NCI-H1417 (cell line): ENCODE data around the gene TOE1.
"Not testable (repeated sequence)": the region's sequence is repeated elsewhere in the genome, so short reads cannot be mapped to it uniquely, and the experiment has no call there.

Experiments used
- DNase-seq, 3 experiments: peaks; one replicate each; lab custom pipeline; 2025; lab: John Stamatoyannopoulos, UW

Gene TOE1

DNA sequence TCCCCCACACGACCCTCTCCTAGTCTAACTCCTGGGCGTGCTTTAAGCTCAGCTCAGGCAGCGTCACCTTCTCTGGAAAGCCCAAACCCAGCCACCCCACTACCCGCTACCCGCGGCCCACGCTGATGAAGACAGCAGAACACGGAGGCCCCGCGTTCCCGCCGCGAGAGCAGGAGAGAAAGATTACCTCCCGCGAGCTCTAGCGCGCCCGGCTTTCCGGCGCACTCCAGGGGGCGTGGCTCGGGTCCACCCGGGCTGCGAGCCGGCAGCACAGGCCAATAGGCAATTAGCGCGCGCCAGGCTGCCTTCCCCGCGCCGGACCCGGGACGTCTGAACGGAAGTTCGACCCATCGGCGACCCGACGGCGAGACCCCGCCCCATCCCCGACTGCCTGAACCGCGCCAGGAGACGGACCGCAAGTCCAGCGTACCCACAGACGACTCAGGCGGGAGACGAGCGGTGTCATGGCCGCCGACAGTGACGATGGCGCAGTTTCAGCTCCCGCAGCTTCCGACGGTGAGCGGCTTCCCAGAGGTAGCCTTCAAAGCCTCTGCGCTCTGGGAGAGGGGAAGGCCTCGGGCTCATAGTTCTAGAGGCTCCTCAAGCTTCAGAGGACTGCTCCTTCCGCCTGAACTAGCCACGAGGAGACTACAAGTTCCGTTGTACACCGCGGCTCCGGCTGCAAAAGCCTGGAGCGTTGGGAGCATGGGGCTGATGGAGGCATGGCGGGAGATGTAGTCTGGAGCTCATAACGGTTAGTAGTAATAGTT is at the start of gene TOE1, which contains the start of gene MUTYH:
Gene TOE1 (plus strand): TSS at position 382 of the 770 bp plus-strand sequence. CDS start 83 bp downstream, at position 465.
Gene MUTYH (minus strand): TSS at position 652 of the 770 bp plus-strand sequence. CDS start 5,935 bp downstream, outside the sequence.
- peak; percentile 91 to 95 (median 94) for DNase-seq

DNA sequence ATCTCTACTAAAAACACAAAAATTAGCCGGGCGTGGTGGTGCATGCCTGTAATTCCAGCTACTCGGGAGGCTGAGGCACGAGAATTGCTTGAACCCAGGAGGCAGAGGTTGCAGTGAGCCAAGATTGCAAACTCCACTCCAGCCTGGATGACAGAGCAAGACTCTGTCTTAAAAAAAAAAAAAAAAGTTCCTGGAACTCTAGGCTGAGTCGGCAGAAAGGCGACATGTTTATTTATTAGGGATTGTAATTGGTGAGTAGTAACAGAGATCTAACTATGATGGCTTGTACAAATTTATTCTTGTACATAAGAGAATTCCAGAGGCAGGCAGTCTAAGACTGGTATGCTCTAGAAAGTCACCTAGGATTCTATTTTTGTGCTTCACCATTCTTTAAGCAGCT is 49.0 kb upstream of the TOE1 start:
- not testable (repeated sequence) for DNase-seq

DNA sequence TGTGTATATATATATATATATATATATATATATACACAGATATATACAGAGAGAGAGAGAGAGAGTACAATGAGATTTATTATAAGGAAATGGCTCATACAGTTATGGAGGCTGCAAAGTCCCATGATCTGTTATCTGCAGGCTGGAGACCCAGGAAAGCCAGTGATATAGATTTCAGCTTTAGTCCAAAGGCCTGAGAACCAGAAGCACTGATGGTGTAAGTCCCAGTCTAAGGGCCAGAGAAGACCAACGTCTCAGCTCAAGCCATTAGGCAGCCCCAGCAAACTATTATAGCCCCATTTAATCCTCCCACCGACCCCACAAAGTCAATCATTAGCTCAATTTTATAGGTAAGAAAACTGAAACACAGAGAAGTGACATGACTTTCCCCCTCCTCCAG is 48.3 kb upstream of the TOE1 start:
- DNase-seq, result no peak

DNA sequence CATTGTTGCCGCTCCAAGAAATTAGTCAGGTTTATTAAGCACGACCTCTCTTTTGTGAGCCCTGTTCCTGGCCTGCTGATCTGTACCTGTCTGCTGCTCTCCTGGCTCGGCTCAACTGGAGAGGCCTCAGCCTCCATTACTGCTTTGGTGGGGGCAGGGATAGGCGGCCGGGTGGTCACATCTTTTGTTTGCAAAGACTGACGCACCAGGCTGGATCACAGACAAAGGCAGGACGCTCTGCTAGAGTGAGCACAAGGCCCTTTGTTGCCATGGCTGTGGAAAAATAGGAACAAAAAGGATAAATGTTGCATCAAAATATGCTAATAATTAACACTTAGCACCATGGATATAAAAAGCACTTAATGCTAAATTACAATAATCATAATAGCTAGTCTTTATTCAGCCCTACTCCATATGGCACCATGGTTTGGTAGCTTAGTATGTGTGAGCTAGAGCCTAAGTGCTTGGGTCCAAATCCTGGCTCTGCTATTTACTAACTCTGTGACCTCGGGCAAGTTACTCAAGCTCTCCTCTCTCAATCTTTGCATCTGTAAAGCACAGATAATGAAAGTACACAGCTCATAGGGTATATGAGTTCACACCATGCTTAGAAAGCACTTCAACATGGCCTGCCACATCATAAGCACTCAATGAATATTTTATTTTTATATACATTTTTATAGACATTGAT is 42.2 kb upstream of the TOE1 start:
- peak in 1 of 3 experiments; percentile 41 for DNase-seq

DNA sequence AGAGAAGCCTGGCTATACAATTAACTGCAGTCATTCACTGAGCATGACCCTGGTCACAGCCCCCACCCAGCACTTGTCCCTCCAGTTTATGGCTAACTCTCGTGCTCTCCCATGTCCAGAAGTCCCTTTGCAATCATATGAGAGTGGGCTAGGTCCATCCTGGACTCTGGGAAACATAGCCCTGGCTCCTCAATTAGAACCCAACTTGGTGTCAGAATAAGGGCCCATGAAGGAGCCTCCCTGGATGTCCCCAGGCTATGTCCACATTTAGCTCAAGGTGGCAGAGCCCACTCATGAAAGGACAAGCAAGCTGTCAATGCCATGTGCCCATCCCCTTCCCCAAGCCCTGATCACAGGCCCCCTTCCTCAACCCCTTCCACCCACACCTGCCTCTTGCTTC is 40.7 kb upstream of the TOE1 start:
- no peak for DNase-seq

DNA sequence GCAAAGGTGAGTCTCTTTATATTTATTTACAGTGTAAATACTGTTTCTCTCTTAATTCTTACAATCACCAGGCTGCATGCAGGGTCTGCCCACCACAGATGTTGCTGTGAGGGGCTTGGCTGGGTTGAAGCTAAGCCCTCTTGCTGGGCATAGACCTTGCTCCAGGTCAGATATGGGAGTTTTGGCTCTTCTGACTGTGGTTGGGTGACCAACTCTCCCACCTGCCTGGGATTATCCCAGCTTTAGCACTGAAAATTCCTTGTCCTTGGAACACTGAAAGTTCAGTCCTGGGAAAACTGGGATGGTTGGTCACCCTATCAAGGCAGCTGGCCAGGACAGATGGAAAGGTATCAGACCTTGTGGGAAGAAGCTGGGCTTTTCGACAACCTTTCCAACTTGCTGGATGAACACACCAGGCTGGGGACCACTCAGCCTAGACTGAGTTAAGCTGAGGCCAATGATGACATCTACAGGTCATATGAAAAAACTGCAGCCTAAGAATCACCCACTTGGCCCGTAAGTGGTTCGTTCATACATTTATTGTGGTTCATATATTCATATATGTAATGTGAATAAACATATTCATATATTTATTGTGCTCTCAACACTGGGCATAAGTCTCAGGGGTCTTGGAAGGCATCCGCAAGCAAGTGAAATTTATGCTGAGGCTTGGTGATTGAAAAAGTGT is 39.8 kb upstream of the TOE1 start:
- DNase-seq, result peak; percentile 53 to 85 (median 68)

DNA sequence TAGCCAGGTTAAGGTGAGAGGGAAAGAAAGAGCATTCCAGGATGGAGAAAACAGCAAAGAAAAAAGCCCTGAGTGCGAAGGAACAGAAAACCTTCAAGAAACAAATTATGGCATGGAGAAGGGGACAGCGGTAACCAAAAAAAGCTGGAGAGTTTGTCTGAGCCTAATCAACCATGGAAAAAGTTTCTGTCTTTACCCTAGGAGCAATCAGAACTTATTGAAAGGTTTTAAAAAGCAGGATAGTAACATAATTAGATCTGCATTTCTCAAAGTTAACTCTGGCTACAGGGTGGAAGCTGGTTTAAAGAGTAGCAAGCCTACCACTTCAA is 39.3 kb upstream of the TOE1 start:
- no peak for DNase-seq

DNA sequence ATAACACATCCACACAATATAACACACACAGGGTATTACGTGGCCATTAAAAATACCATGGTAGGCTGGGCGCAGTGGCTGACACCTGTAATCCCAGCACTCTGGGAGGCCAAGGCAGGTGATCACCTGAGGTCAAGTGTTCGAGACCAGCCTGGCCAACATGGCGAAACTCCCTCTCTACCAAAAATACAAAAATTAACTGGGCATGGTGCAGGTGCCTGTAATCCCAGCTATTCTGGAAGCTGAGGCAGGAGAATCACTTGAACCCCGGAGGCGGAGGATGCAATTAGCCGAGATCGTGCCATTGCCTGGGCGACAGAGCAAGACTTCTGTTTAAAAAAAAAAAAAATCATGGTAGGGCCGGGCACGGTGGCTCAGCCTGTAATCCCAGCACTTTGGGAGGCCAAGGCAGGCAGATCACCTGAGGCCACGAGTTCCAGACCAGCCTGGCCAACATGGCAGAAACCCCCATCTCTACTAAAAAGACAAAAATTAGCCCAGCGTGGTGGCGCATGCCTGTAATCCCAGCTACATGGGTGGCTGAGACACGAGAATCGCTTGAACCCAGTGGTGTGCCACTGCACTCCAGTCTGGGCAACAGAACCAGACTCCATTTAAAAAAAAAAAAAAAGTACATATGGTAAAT is 37.3 kb upstream of the TOE1 start:
- DNase-seq, result peak in 1 of 3 experiments; percentile 70

DNA sequence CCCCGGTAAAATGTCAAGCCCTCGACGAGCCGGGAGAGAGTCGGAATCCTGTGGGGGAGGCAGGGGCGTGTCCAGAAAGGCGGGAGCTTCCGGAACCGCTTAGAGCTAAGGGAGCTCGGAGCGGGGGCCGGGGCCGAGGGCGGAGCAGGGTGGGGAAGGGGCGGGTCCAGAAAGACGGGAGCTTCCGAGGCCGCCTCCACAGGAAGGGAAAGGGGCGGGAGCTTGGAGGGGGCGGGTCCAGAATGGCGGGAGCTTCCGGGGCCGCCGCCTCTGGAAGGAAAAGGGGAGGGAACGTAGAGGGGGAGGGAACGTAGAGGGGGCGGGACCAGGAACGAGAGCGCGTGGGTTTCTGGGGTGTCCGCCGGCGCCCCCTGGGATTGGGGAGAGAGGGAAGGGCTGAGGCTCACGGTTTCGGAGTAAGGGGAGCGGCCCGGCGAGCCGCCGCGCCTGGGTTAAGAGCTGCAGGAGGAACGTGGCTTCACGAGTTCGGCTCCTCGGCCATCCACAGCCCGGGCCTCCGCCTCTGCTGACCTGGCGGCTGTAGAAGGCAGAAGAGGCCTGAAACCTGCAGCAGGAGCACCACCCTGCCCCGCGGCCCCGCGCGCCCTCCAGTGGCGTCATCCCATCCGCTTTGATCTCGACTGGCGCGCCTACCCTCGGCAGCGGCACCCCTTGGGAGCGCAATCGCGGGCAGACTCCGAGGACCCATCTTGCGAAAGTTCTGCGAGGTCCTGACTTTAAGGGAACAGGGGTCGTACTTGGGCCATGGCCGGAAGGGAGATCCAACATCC is 36.3 kb upstream of the TOE1 start:
- DNase-seq, result peak; percentile 96 to 99 (median 97)

DNA sequence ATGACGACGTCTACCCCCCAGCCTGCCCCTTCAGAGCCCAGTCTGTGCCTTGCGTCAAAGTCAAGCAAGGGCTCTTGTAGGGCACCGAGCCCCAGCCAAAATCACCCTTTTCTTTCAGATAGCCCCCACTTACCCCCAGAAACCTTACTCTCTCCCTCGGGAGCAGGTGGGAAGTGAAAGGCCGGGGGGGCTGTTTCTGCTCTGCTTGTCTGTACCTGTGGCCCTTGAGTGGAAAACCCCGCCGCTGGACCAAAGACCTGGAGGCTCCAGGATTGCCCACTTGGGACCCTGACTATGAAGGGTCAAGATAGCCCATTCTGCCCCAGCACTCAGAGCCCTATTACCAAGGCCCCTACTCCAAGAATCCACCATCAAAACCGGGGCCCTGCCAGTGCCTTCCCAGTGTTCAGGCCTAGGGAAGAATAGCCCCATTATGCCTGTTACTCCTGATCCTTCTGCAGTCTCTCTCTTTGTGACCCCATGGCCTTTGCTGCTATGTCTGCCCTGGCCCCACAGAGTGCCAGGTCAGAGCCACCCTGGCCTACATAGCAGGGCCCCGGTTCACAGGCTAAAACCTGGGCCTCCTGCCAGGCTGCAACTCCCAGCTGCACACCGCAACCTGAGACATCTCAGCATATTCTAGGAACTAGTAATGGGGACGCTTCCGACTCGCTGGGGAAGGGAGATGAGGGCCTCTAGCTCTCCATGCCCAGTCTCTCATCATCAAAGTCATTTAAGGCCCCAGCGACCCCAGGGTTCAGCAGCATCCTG is 35.5 kb upstream of the TOE1 start:
- peak in 2 of 3 experiments; percentile 20 to 41 for DNase-seq

DNA sequence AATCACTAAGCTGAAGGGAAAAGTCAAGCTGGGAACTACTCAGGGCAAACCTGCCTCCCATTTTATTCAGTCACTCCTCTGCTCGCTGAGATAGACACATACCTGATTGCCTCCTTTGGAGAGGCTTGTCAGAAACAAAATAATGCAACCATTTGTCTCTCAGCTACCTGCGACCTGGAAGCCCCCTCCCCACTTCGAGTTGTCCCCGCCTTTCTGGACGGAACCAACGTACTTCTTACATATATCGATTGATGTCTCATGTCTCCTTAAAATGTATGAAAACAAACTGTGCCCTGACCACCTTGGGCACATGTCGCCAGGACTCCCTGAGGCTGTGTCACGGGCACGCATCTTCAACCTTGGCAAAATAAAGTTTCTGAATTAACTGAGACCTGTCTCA is 34.7 kb upstream of the TOE1 start:
- no peak for DNase-seq

DNA sequence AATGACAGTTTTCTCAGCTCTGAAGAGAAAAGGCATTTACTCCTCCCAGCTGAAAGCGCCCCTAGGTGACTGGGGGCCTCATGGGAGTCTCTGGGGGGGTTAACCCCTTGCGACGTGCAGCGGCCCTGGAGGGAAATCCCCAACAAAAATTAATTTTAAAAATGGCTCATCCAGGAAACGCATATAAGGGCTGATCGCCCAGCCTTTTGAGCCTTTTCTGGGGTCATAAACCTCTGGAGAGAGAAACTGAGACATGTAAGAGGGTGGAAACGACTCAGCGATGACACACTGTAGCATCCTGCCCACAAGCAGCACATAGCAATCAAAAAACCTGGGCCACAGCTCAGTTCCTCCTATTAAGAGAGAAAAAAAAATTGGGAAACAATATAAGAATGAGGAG is 33.7 kb upstream of the TOE1 start:
- no peak for DNase-seq

DNA sequence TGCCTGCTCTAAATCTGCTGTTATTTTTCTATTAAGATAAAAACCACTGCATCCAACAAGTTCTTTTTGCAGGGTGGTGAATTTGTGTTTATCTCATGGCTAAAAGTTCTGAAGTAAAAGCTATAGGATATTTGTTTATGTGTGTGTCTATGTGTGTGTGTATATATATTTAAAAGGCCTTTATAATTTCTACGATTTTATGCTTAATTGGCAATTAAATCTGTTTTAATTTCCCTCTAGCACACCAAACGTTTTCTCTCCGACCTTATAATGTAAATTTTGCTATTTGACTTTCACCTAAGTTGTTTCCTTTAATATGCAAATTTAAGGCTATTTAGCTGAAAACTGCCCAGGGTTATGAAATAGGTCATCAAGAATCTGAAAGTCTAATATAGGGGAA is 33.1 kb upstream of the TOE1 start:
- no peak for DNase-seq

DNA sequence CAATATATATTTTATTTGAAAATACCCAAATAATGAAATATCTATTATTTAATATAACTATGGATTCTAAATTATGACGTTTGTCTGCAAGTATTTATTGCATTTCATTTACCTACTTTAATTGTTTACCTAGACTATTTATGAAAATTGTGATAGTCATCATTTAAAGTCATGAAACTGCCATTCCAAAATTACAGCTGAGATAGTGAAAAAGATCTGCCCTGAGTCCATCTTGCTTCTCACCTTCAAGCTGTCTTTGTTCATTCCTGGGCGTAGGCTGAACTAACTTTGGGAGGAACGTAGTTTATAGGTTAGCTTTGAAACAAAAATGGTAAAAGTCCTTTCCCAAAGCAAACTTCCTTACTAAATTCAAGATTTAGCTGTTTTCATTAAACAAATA is 25.7 kb upstream of the TOE1 start:
- DNase-seq, result no peak

DNA sequence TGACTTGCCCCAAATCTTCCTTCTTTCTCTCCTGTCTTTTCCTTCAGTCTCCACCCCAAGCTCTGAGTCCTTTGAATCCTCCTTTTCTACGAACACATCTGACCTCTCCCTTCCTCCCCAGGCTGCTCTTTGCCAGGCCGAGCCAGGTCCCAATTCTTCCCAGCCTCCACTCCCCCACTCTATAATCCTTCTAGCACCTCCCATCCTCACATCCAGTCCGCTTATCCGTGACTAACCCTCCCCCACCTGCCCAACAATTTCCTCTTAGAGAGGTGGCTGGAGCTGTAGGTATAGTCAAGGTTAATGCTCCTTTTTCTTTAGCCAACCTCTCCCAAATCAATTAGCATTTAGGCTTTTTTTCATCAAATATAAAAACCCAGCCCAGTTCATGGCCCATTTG is 22.8 kb upstream of the TOE1 start:
- DNase-seq, result no peak

DNA sequence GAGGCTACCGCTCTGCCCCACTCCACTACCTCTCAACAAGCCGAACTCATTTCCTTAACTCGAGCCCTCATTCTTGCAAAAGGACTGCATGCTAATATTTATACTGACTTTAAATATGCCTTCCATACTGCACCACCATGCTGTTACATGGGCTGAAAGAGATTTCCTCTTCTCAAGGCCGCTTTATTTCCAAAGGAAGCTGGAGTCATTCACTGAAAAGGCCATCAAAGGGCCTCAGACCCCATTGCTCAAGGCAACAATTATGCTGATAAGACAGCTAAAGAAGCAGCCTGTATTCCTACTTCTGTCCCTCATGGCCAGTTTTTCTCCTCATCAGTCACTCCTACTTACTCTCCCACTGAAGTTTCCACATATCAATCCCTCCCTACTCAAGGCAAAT is 20.2 kb upstream of the TOE1 start:
- DNase-seq, result no peak

DNA sequence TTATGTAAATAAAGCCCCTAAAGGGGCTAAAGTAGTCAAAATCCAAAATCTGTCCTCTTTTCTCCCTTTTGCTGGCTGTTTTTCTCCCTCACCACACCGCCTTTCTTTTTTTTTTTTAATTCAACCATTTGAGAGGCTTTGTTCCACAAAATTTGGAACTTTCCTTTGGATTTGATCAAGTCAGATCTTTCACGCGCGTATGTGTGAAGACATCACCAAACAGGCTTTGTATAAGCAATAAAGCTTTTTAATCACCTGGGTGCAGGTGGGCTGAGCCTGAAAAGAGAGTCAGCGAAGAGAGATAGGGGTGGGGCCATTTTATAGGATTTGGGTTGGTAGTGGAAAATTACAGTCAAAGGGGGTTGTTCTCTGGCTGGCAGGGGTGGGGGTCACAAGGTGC is 18.5 kb upstream of the TOE1 start:
- DNase-seq, result no peak

DNA sequence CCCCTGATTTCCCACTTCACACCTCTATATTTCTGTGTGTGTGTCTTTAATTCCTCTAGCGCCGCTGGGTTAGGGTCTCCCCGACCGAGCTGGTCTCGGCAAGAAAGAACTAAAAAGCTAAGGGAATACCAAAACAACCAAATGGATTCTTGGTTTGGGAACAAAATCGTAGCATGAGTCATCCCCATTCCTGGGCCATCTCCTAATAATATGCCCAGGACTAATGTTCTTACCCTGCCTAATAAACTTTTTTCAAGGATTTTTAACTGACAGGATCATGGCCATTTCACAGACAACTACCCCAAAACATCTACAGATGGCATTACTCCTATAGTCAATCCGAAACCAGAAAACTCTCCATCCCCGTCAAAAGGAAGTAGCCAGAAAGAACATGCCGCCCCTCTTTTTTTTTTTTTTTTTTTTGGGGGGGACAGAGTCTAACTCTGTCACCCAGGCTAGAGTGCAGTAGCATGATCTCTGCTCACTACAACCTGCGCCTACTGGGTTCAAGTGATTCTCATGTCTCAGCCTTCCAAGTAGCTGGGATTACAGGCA is 17.4 kb upstream of the TOE1 start:
- DNase-seq, result no peak

DNA sequence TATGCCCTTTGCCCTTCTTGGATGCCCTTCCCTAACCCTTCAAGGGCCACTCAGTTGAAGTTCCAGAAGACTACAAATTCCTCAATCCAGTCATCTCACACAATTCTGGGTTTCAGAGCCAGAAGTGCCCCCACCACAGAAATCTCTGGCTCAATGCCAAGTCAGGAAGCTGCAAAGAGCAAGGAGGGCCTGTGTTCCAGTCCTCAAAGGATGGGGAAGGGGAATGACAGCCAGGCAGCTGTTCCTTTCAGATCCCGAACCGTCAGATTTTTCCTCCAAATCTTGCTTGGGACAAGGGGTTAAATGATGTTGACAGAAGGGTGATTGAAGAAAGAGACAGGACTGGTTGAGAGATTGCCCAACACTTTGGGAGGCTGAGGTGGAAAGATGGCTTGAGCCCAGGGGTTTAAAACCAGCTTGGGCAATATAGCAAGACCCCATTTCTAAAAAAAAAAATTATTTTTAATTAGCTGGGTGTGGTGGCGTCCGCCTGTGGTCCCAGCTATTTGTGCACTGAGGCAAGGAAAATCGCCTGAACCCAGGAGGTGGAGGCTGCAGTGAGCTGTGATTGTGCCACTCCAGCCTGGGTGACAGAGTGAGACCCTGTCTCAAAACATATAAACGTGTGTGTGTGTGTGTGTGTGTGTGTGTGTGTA is 14.0 kb upstream of the TOE1 start:
- DNase-seq, result peak in 1 of 3 experiments; percentile 10
